Neural progenitor cell (in vitro differentiated cells): ENCODE measurements around the gene CLDN10.

Experiments
- EZH2 ChIP-seq: fragments of 200-600 bp; sonication (generic); IDR thresholded peaks from 2 replicates; pipeline ENCODE4 v1.6.1; 2017; ENCODE audit warnings: antibody characterized with exemption, mild to moderate bottlenecking, moderate library complexity
- EZH2phosphoT487 ChIP-seq: fragments of 200-600 bp; sonication (generic); IDR thresholded peaks from 2 replicates; pipeline ENCODE4 v1.6.1; 2017; ENCODE audit warnings: antibody characterized with exemption

DNA sequence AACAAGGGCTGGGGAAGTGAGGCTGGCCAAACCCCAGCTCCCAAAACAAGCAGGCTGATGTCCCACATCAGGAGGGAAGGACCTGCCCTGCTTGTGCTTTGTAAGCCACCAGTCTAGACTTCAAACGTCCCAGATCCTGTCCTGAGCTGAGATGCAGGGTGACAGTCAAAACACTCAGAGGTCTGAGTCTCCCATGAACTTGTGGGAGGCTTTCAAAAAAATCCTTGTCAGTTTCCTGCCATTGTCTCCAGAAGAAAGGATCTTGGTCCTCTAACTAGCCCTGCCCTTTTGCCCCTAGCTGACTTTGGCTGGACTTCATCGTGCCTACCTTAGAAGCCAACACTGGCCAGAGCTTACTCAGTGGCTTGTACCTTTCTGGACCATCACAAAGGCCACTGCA lies 48.7 kb downstream of the CLDN10 start:
- TF ChIP-seq EZH2 (no peak), EZH2phosphoT487 (no peak)
